ENCODE data around the gene RAPGEF3. TPM values are rescaled to one million over a fixed set of nuclear protein-coding genes. Genes with fewer than 3 reads are reported as not detected.

RAPGEF3 gene
- polyA plus RNA-seq, 3 donors = 0.08 to 2.5 (median 0.60) TPM

DNA sequence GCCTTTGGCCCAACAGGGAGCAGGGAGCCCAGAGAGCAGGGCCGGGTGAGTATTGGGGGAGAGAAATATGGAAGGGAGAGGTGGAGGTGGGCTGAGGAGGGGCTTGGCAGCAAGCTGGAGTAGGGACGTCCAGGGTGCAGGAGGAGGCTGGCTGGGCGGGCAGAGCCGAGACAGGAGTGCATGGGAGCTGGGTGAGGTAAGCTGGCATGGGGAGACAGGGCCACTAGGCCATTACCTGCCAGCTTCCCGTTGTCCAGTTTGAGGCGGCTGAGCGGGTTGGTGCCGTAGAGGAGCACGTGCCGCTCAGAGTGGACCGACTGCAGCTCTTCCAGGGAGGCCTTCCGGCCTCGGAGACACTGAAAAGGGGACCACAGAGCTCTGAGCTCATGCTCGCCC lies 32.7 kb upstream of the RAPGEF3 start:
- no peaks in the 10 kb centered on the region for H3K27me3 ChIP-seq (ENCODE audit: control insufficient read depth in 2 of 2, insufficient read depth in 2 of 2, low read length in 2 of 2)
- no peak overlapping the region for H2AFZ ChIP-seq (ENCODE audit: insufficient read depth, low read depth, low read length, poor library complexity, severe bottlenecking)
- H3K9ac ChIP-seq (ENCODE audit: insufficient read depth, low read length, poor library complexity, severe bottlenecking) = no peak overlapping the region
- Mint-ChIP-seq H3K4me1 (no peaks in the 10 kb centered on the region), H3K9me3 (no peaks in the 10 kb centered on the region), H3K4me3 (no peak overlapping the region), H3K27ac (peak overlapping the region in 1 of 7 donors; percentile 66), H3K27me3 (ENCODE audit: low read depth in 3 of 3) (peaks cover 0 to 5% (median 0%) of the 10 kb centered on the region in 3 donors), H3K36me3 (peaks cover 84 to 96% of the 10 kb centered on the region in 2 donors)
- peaks cover 39% of the 10 kb centered on the region for H4K20me1 ChIP-seq (ENCODE audit: insufficient read depth, low read length)
- peaks cover 98 to 100% of the 10 kb centered on the region in 2 donors for H3K36me3 ChIP-seq (replicated peaks in 1 of 2; ENCODE audit: control insufficient read depth in 1 of 2, insufficient read depth in 2 of 2, low read length in 2 of 2)
- no peak overlapping the region for H3K27ac ChIP-seq (ENCODE audit: low read depth in 1 of 2, low read length in 2 of 2)
- no peaks in the 10 kb centered on the region for H3K4me1 ChIP-seq (ENCODE audit: control insufficient read depth in 1 of 2, insufficient read depth in 2 of 2, low read length in 2 of 2)
- intact Hi-C loops (cut with micrococcal nuclease) = no loop called here
- H3K4me3 ChIP-seq (replicated peaks in 1 of 3; ENCODE audit: low read depth in 2 of 3, low read length in 3 of 3) = no peak overlapping the region
- no peak overlapping the region for H3K4me2 ChIP-seq (replicated peaks; ENCODE audit: extremely low read depth, low read length, poor library complexity, severe bottlenecking)
- DNase-seq = no peak
- no peaks in the 10 kb centered on the region for H3K9me3 ChIP-seq (replicated peaks in 1 of 2; ENCODE audit: control insufficient read depth in 1 of 2, insufficient read depth in 1 of 2, low read length in 2 of 2)
- no peaks in the 10 kb centered on the region for H3K79me2 ChIP-seq (ENCODE audit: insufficient read depth, low read length)
- TF ChIP-seq CTCF (IDR thresholded peaks at IDR 0.05) = no peak
- 99% methylated on average over 13 of the region's 14 CpGs for WGBS (ENCODE audit: insufficient coverage)

DNA sequence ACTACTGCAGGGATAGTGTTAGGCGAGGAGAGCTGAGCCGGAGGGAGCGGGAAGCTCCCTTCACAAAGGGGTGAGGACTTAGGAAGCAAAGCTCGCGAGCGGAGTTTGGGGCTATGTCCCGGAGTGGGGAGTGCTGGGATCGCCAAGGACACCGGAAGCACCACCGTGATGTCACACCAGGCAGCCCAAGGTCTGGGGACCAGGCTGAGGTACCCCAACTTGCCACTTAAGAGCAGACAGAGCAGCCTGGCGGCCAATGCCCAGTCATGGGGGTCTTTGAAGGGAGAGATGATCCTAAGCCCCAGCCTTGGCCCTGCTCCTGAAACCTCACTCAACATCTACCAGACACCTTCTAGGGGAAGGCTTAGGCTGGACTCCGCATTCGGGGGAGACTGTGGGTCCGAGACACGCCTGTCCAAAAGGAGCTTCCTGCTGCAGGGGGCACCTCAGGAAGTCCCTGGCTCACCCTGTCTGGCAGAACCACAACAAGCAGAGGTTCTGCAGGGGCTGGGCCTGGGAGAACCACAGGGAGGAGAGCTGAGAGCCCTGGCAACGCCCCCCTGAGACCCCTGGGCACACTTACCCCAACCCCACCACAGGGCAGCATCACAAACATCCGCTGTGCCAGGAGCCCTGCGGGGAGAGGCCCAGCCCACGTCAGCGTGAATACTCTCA lies 32.1 kb upstream of the RAPGEF3 start:
- intact Hi-C loops (cut with micrococcal nuclease) = no loop called here

More for the DNA sequence above, 32.1 kb upstream of the RAPGEF3 start:
- no peak overlapping the region for H3K4me2 ChIP-seq (replicated peaks; ENCODE audit: extremely low read depth, low read length, poor library complexity, severe bottlenecking)
- H3K4me3 ChIP-seq (replicated peaks in 1 of 3; ENCODE audit: low read depth in 2 of 3, low read length in 3 of 3) = no peak overlapping the region
- Mint-ChIP-seq H3K4me3 (no peak overlapping the region), H3K36me3 (peaks cover 86 to 96% of the 10 kb centered on the region in 2 donors), H3K27me3 (ENCODE audit: low read depth in 3 of 3) (peaks cover 0 to 5% (median 0%) of the 10 kb centered on the region in 3 donors), H3K9me3 (no peaks in the 10 kb centered on the region), H3K27ac (peak overlapping the region in 4 of 7 donors; percentile 26 to 66 (median 61)), H3K4me1 (no peaks in the 10 kb centered on the region)
- no peaks in the 10 kb centered on the region for H3K79me2 ChIP-seq (ENCODE audit: insufficient read depth, low read length)
- no peak for DNase-seq
- H2AFZ ChIP-seq (ENCODE audit: insufficient read depth, low read depth, low read length, poor library complexity, severe bottlenecking) = no peak overlapping the region
- no peaks in the 10 kb centered on the region for H3K4me1 ChIP-seq (ENCODE audit: control insufficient read depth in 1 of 2, insufficient read depth in 2 of 2, low read length in 2 of 2)
- peaks cover 36% of the 10 kb centered on the region for H4K20me1 ChIP-seq (ENCODE audit: insufficient read depth, low read length)
- no peak for TF ChIP-seq CTCF (IDR thresholded peaks at IDR 0.05)
- no peaks in the 10 kb centered on the region for H3K9me3 ChIP-seq (replicated peaks in 1 of 2; ENCODE audit: control insufficient read depth in 1 of 2, insufficient read depth in 1 of 2, low read length in 2 of 2)
- no peak overlapping the region for H3K9ac ChIP-seq (ENCODE audit: insufficient read depth, low read length, poor library complexity, severe bottlenecking)
- no peak overlapping the region for H3K27ac ChIP-seq (ENCODE audit: low read depth in 1 of 2, low read length in 2 of 2)
- H3K36me3 ChIP-seq (replicated peaks in 1 of 2; ENCODE audit: control insufficient read depth in 1 of 2, insufficient read depth in 2 of 2, low read length in 2 of 2) = peaks cover 99 to 100% of the 10 kb centered on the region in 2 donors
- no peaks in the 10 kb centered on the region for H3K27me3 ChIP-seq (ENCODE audit: control insufficient read depth in 2 of 2, insufficient read depth in 2 of 2, low read length in 2 of 2)
- 93% methylated on average over 18 of the region's 20 CpGs for WGBS (ENCODE audit: insufficient coverage)
